Astrocyte of the cerebellum (primary cell): ENCODE results near the gene LIPC.

Experiments
- DNase-seq: peaks from one replicate; pipeline ENCODE4 v3.0.0-alpha.2; 2011; ENCODE audit warnings: low read depth
- H3K4me3 ChIP-seq: 2 replicates; pipeline ENCODE4 v1.5.1; 2011; ENCODE audit warnings: mild to moderate bottlenecking, low read depth, low read length, moderate library complexity
- in situ Hi-C: cut with HindIII; loops from 2 replicates; pipeline ENCODE4 v1.10.0; 2017; ENCODE audit warnings: low sequenced_read_pairs
- TF ChIP-seq, protein P1 (sequence below): IDR thresholded peaks from 2 replicates; pipeline ENCODE4 v1.5.1; 2012; ENCODE audit warnings: low read length, low read depth, moderate library complexity, mild to moderate bottlenecking; ENCODE audit errors: missing control alignments

The LIPC gene

DNA sequence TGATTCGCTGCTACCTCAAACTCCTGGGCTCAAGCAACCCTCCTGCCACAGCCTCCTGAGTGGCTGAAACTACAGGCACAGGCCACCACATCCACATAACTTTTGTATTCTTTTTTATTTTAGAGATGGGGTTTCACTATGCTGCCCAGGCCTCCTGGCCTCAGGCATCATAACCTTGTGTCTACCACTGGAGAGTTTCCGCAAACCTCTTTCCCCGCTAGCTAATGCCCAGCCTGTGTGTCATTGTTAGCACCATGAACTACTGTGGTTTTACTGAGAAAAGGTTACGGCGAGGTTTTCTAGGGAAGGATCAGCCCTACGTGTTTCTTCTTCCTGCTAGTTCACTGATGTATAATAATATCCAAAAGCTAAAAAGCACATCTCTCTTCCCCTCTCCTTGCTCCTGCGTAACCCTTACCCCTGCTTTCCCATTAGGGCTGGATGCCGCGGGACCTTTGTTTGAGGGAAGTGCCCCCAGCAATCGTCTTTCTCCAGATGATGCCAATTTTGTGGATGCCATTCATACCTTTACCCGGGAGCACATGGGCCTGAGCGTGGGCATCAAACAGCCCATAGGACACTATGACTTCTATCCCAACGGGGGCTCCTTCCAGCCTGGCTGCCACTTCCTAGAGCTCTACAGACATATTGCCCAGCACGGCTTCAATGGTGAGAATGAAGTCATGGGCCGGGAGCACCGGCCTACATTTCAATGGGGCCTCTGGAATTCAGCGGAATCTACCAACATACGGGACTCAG, 113.7 kb downstream of the LIPC start:
- in situ Hi-C loops, result no loop called here
- DNase-seq, result no peak
- TF ChIP-seq, protein P1, sequence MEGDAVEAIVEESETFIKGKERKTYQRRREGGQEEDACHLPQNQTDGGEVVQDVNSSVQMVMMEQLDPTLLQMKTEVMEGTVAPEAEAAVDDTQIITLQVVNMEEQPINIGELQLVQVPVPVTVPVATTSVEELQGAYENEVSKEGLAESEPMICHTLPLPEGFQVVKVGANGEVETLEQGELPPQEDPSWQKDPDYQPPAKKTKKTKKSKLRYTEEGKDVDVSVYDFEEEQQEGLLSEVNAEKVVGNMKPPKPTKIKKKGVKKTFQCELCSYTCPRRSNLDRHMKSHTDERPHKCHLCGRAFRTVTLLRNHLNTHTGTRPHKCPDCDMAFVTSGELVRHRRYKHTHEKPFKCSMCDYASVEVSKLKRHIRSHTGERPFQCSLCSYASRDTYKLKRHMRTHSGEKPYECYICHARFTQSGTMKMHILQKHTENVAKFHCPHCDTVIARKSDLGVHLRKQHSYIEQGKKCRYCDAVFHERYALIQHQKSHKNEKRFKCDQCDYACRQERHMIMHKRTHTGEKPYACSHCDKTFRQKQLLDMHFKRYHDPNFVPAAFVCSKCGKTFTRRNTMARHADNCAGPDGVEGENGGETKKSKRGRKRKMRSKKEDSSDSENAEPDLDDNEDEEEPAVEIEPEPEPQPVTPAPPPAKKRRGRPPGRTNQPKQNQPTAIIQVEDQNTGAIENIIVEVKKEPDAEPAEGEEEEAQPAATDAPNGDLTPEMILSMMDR, result no peak
- no peak overlapping the region for H3K4me3 ChIP-seq

DNA sequence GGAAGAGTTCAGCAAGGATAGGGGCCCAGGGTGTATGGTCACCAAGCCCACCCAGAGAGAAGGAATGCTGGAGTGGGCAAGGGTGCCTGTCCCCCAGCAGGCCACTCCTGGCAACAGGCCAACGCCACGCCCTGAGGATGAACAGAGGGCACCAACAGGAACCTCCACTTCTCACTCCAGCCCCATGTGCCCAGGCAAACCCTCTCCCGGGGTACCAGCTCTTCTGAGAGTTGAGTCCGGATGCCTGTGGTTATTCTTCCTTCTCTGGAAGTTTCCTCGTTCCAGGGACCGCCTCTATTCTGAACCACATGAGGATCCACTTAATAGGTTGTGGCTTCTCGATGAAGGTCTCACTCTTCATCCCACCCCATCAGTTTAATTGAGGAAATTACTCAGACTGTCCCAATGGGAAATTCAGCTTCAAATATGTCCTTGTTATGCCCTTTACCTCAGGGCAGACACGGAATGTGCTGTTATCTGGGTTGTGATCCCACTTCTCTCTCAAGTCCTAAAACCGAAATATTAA, 114.3 kb downstream of the LIPC start:
- no peak for DNase-seq
- in situ Hi-C loops, result no loop called here
- TF ChIP-seq, protein P1, result no peak
- H3K4me3 ChIP-seq, result no peak overlapping the region

DNA sequence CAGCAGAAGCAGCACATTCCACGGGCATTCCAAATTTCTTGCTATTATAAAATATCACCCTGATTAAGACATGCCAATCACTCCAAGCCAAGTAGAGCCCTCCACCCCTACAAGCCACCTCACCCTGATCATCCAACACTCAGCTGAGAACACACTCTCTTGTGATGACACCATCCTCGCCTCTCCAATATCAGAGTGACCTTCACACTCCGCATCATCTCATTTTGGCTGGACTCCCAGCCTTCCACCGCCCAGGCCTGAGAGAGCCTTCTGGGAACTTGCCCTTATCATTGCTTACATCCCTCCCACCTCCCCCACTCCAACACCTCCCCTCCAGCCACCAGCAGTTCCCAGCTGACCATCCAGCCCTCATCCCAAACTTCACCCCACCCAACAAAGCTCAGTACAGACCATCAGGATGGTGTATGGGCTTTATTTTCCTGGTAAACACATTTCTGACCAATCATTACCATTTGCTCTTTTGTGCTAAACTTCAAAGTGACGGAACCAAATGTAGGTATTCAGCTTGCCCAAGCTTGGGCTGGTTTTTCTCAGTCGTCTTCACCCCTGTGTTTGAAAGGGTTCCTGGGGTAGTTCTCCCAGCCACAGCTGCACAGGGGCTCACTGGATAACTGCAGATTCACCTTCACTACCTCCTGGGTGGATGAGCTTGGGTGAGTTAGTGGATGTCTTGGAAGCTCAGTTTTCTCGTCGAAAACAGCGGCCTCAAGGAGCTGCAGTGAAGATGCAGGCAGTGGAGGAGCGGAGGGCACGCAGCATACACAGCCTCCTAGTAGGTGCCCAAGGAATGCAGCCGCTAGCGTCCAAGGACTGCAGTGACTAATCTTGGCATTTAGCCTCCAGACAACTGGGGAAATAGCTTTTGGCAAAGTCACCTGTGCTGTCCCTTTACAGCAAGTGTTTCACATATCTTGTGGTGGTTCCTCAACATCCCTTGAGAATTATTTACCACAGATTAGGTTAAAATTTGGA, 115.1 kb downstream of the LIPC start:
- TF ChIP-seq, protein P1, result no peak
- DNase-seq, result peak; percentile 78
- no peak overlapping the region for H3K4me3 ChIP-seq
- in situ Hi-C loops, result no loop called here

DNA sequence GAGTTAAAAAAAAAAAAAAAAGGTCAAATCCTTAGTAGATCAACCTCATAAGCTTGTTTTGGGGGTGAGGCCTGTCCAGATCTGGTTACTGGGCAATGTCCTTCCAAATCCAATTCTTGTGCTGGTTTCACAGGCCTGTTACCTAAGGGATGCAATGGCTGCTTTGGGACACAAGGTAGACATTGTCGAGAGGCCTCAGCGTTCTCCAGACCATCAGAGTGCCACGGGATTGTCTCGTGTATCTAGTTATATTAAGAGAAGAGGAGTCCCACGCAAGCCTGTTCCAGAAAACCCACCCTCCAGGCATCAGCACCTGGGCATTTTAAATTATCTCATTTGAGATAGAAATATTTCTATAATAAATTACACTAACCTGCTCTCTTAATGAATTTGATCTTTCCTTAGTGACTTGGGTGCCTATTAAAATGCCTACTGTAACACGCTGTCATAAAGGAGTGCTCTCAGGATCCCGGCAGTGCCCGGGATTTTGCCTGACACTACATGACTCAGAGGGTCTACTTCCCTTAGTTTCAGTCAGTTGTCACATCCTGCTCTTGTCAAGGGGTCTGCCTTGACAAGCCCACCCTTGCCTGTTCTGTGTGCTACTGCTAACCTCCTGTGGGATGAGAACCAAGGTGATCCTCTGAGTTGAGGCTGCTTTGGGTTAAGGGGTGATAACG, 116.0 kb downstream of the LIPC start:
- in situ Hi-C loops, result no loop called here
- no peak overlapping the region for H3K4me3 ChIP-seq
- DNase-seq, result no peak

DNA sequence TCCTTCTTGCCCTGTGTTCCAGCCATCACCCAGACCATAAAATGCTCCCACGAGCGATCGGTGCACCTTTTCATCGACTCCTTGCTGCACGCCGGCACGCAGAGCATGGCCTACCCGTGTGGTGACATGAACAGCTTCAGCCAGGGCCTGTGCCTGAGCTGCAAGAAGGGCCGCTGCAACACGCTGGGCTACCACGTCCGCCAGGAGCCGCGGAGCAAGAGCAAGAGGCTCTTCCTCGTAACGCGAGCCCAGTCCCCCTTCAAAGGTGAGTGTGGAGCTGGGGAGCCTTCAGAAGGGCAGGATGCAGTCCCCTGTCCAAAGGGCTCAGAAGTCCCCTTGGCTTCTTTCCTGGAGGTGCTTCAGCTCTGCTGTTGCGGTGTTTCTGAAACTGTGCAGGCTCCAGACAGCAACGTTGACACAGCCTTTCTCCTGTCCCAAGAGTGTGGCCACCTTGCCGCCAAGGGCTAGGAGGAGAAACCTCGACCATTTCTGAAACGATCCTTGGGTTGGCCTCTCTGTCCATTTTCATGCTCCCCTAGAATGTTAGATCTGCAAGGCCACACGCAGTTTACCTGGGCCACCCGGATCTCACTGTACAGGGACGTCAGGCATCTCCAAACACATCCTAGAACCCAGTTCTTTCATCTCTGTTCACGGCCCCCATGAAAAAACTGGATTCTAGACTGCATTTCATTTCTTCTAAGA, 116.7 kb downstream of the LIPC start:
- TF ChIP-seq, protein P1, result no peak
- no peak for DNase-seq
- in situ Hi-C loops, result no loop called here
- H3K4me3 ChIP-seq, result no peak overlapping the region

More for the DNA sequence above, 116.0 kb downstream of the LIPC start:
- TF ChIP-seq, protein P1, result no peak
